K562 (cell line): Measurements from ENCODE around the gene HS3ST4. TPM values are rescaled to one million over a fixed set of nuclear protein-coding genes. Genes with fewer than 3 reads are reported as not detected.

Experiments used
- ATAC-seq: fragments of 200-7000 bp; cut with Tn5 transposase; 3 replicates; pipeline ENCODE4 v1.9.1; 2020; ENCODE audit warnings: moderate library complexity
- BruUV-seq: library from RNA; stranded (reverse); fragments of 400-500 nt; replicated peaks from 2 replicates; lab custom pipeline; 2021; lab: Mats Ljungman, UMichigan
- CTCF ChIA-PET: fragments of 300-600 bp; formaldehyde crosslinking; extraction: SDS; loops from one replicate; lab custom pipeline; 2021; ENCODE audit warnings: low intra/inter-chr PET ratio; lab: Yijun Ruan, JAX
- POLR2A ChIA-PET: fragments of 300-600, 350-650 bp; sonication (Branson Sonifier 250); formaldehyde crosslinking; extraction: SDS; loops from one replicate; lab custom pipeline; 2021; ENCODE audit warnings: antibody characterized with exemption, inconsistent platforms; lab: Yijun Ruan, JAX
- DNase-seq, 4 experiments: peaks; one replicate each; pipeline versions ENCODE4 v3.0.0 to v3.0.0-alpha.2; 2011 to 2018; ENCODE audit warnings: low spot score in 3 of 4, mixed read lengths in 3 of 4; ENCODE audit errors: extremely low read depth in 1 of 4
- FAIRE-seq: peaks from 2 replicates; lab custom pipeline; 2011; peaks lifted over from hg19 to GRCh38; lab: Jason Lieb, UNC
- H2AFZ ChIP-seq: 2 replicates; pipeline ENCODE4 v1.6.0; 2011; ENCODE audit warnings: low read depth, low read length, control low read depth, inconsistent platforms
- H3K27ac ChIP-seq: fragments of 200-600 bp; 3 replicates; pipeline ENCODE4 v1.8.0; 2011; ENCODE audit warnings: low read depth, mild to moderate bottlenecking, control low read depth, inconsistent platforms, low read length, moderate library complexity, mixed read lengths; ENCODE audit errors: extremely low read depth
- H3K27me3 ChIP-seq, 2 experiments: fragments of 300-600 bp in 1 of 2; 2 replicates in 1 of 2; 3 replicates in 1 of 2; pipeline versions ENCODE4 v1.6.0 to v1.8.0; 2011; ENCODE audit warnings: inconsistent platforms in 2 of 2, low read length in 2 of 2, mild to moderate bottlenecking in 1 of 2, mixed read lengths in 1 of 2, moderate library complexity in 1 of 2; ENCODE audit not compliant: control insufficient read depth in 2 of 2, insufficient read depth in 2 of 2
- H3K36me3 ChIP-seq: fragments of 300-600 bp; 3 replicates; pipeline ENCODE4 v1.8.0; 2011; ENCODE audit warnings: mild to moderate bottlenecking, low read length, inconsistent platforms; ENCODE audit not compliant: control insufficient read depth, insufficient read depth
- H3K4me1 ChIP-seq, 2 experiments: fragments of 200-600 bp in 1 of 2; replicated peaks in 1 of 2; 2 replicates in 1 of 2; 3 replicates in 1 of 2; pipeline versions ENCODE4 v1.5.1 to v1.8.0; 2011; ENCODE audit warnings: inconsistent platforms in 2 of 2, low read length in 2 of 2, mild to moderate bottlenecking in 1 of 2, mixed read lengths in 1 of 2, moderate library complexity in 1 of 2; ENCODE audit not compliant: control insufficient read depth in 2 of 2, insufficient read depth in 2 of 2
- H3K4me2 ChIP-seq: 2 replicates; pipeline ENCODE4 v1.6.1; 2011; ENCODE audit warnings: low read length, control low read depth, inconsistent platforms, mixed read lengths; ENCODE audit not compliant: insufficient read depth
- H3K4me3 ChIP-seq: fragments of 200-600 bp; sonication (generic), shearing (Covaris generic); 2 replicates; pipeline ENCODE4 v1.5.1; 2016; ENCODE audit warnings: control low read depth, inconsistent platforms
- H3K79me2 ChIP-seq: fragments of 200-600 bp; 3 replicates; pipeline ENCODE4 v1.8.0; 2011; ENCODE audit warnings: low read length, inconsistent platforms; ENCODE audit not compliant: control insufficient read depth, insufficient read depth
- H3K9ac ChIP-seq, 2 experiments: 2 replicates each; pipeline versions ENCODE4 v1.6.0 to v1.6.1; 2011; ENCODE audit warnings: low read depth in 2 of 2, low read length in 2 of 2, control low read depth in 1 of 2, inconsistent platforms in 1 of 2, mild to moderate bottlenecking in 1 of 2, mixed read lengths in 1 of 2; ENCODE audit not compliant: insufficient read depth in 1 of 2
- H3K9me1 ChIP-seq: one replicate; pipeline ENCODE4 v1.6.0; 2011; ENCODE audit warnings: inconsistent platforms, mild to moderate bottlenecking, low read length, moderate library complexity; ENCODE audit not compliant: control insufficient read depth, insufficient read depth
- H3K9me3 ChIP-seq: replicated peaks from 2 replicates; pipeline ENCODE4 v1.5.1; 2011; ENCODE audit warnings: low read depth, low read length, inconsistent platforms; ENCODE audit not compliant: control insufficient read depth, insufficient read depth
- H4K20me1 ChIP-seq: replicated peaks from 2 replicates; pipeline ENCODE4 v1.6.1; 2011; ENCODE audit warnings: low read length, inconsistent platforms, mixed read lengths; ENCODE audit not compliant: control insufficient read depth, insufficient read depth
- FOXA3 ChIP-seq, 2 experiments: fragments of 450-650 bp in 1 of 2; sonication (generic) in 1 of 2; formaldehyde crosslinking; IDR thresholded peaks in 1 of 2; conservative IDR thresholded peaks in 1 of 2; 2 replicates each; pipeline versions ENCODE4 v1.4.0 to v1.8.0; 2020 to 2022; ENCODE audit warnings: mild to moderate bottlenecking in 2 of 2, missing genetic modification reagents in 1 of 2
- NRF1 ChIP-seq, 2 experiments: fragments of 450-650 bp; IDR thresholded peaks in 1 of 2; conservative IDR thresholded peaks in 1 of 2; 2 replicates each; pipeline ENCODE4 v1.6.1; 2014; ENCODE audit warnings: mild to moderate bottlenecking in 2 of 2
- SRSF9 ChIP-seq: fragments of 200-400 bp; formaldehyde crosslinking; IDR thresholded peaks from 2 replicates; pipeline ENCODE4 v1.6.1; 2017; ENCODE audit warnings: low read depth, low read length, borderline replicate concordance
- ZNF696 ChIP-seq: fragments of 250-450 bp; sonication (Bioruptor Pico); conservative IDR thresholded peaks from 2 replicates; pipeline ENCODE4 v1.4.0; 2020; ENCODE audit warnings: mild to moderate bottlenecking, moderate library complexity
- whole genome bisulfite sequencing: fragments of 100-300 bp; shearing (Covaris generic); methylation state at CpG from one replicate; pipeline ENCODE4 v1.1.6; 2016; ENCODE audit warnings: low coverage, mixed read lengths; ENCODE audit not compliant: insufficient coverage; ENCODE audit errors: missing lambda C conversion rate; 5-methylcytosine and 5-hydroxymethylcytosine counted together
- in situ Hi-C: fragments of 300-500 bp; cut with MboI; formaldehyde crosslinking; loops from 4 replicates; pipeline ENCODE4 v1.15.0; 2018; ENCODE audit warnings: inconsistent platforms, mixed read lengths
- intact Hi-C: fragments of 100-400 bp; cut with micrococcal nuclease; formaldehyde crosslinking; loops from 2 replicates; pipeline ENCODE4 v1.14.2; 2022
- polyA plus RNA-seq, 8 experiments: library from polyadenylated mRNA; depleted of rRNA in 4 of 8; stranded (reverse) in 5 of 8; unstranded in 3 of 8; fragments of >200 nt; fragmentation: Nextera tagmentation in 2 of 8; fragmentation: Illumina TruSeq in 1 of 8; extraction: Ambion mirVana in 2 of 8; extraction: Trizol in 1 of 8; gene quantifications; 2 replicates each; pipeline versions ENCODE4 v1.2.1 to v1.2.3, GENCODE V29; 2011 to 2014; ENCODE audit warnings: inconsistent platforms in 1 of 8, missing spikeins in 1 of 8
- total RNA-seq, 7 experiments: library from RNA; depleted of rRNA in 6 of 7; stranded (reverse); fragments of >200 nt in 6 of 7; fragmentation: Illumina TruSeq in 2 of 7; extraction: Trizol in 2 of 7; gene quantifications; 2 replicates each; pipeline versions ENCODE4 v1.2.1 to v1.2.3, GENCODE V29; 2011 to 2021; ENCODE audit warnings: low replicate concordance in 1 of 7

Gene HS3ST4
- total and polyA plus RNA-seq, 9 of the 15 experiments (the other 6 are each of a cell fraction or from before 2014, with no cell fraction given), result not detected

GRCh38 chr16:26129997-26130396, 438.2 kb downstream of the HS3ST4 start:
- intact Hi-C loops (no loop called here), in situ Hi-C loops (no loop called here)
- Histone ChIP-seq H3K4me2 (no peak overlapping the region), H3K4me1 (no peaks in the 10 kb centered on the region), H3K9ac (no peak overlapping the region), H3K36me3 (no peaks in the 10 kb centered on the region), H3K27me3 (no peaks in the 10 kb centered on the region), H3K79me2 (no peaks in the 10 kb centered on the region), H4K20me1 (peaks cover 4% of the 10 kb centered on the region; the same call in 1 of the 2 replicates), H3K9me1 (no peaks in the 10 kb centered on the region)
- no TSS peak for BruUV-seq
- WGBS, result under 1% methylated on average over 9 of the region's 9 CpGs
- CTCF ChIA-PET, result no interaction called here
- TF ChIP-seq FOXA3 (CRISPR knock-in tag; conservative IDR thresholded peaks at IDR 0.05 in 1 of 2, IDR thresholded peaks at IDR 0.05 in 1 of 2), result no peak
- TF ChIP-seq NRF1 (conservative IDR thresholded peaks at IDR 0.05 in 1 of 2, IDR thresholded peaks at IDR 0.05 in 1 of 2), result no peak
- no peak for TF ChIP-seq ZNF696 (CRISPR knock-in tag)
- TF ChIP-seq, all 486 proteins: peak for 0
- no peaks in the 10 kb centered on the region for H3K9me3 ChIP-seq
- no peak overlapping the region for H2AFZ ChIP-seq
- POLR2A ChIA-PET, result no interaction called here
- H3K27ac ChIP-seq, result no peak overlapping the region
- DNase-seq, result no peak
- H3K4me3 ChIP-seq, result no peak overlapping the region
- ATAC-seq, result no peak
- FAIRE-seq, result no peak

- CTCF ChIA-PET, result no interaction called here
- Histone ChIP-seq H3K27me3 (no peaks in the 10 kb centered on the region), H3K4me2 (no peak overlapping the region), H4K20me1 (no peaks in the 10 kb centered on the region), H3K27ac (no peak overlapping the region), H2AFZ (no peak overlapping the region), H3K4me3 (no peak overlapping the region), H3K9me3 (no peaks in the 10 kb centered on the region), H3K9ac (no peak overlapping the region), H3K4me1 (no peaks in the 10 kb centered on the region), H3K36me3 (no peaks in the 10 kb centered on the region), H3K9me1 (no peaks in the 10 kb centered on the region), H3K79me2 (no peaks in the 10 kb centered on the region)
- POLR2A ChIA-PET, result interaction anchor here (0.6 kb wide), 1 partner anchor 629 kb away, joined by 3 read pairs; no protein-coding TSS in a partner anchor
- ATAC-seq (no peak), DNase-seq (no peak), FAIRE-seq (no peak)
- intact Hi-C loops (no loop called here), in situ Hi-C loops (no loop called here)
- TF ChIP-seq SRSF9, result no peak
- 0% methylated on average over 5 of the region's 5 CpGs for WGBS
- BruUV-seq, result no TSS peak
Measured at GRCh38 chr16:26133416-26134093, 441.8 kb downstream of the HS3ST4 start.
